IMR-90 (cell line): ENCODE data around the gene CFAP45. TPM values are rescaled to one million over a fixed set of nuclear protein-coding genes. Genes with fewer than 3 reads are reported as not detected.

Source experiments
- ATAC-seq: fragments of 200-7000 bp; cut with Tn5 transposase; 2 replicates; pipeline ENCODE4 v1.9.1; 2020; ENCODE audit warnings: low read depth, mild to moderate bottlenecking, moderate library complexity
- BruUV-seq: library from RNA; stranded (reverse); fragments of 400-500 nt; replicated peaks from 2 replicates; lab custom pipeline; 2021; lab: Mats Ljungman, UMichigan
- CTCF ChIA-PET: fragments of 300-600 bp; formaldehyde crosslinking; extraction: SDS; loops from one replicate; lab custom pipeline; 2021; ENCODE audit warnings: antibody characterized with exemption; lab: Yijun Ruan, JAX
- POLR2A ChIA-PET: fragments of 300-600 bp; sonication (Branson Sonifier 250); formaldehyde crosslinking; loops from one replicate; lab custom pipeline; 2022; ENCODE audit warnings: antibody characterized with exemption; ENCODE audit not compliant: unreplicated experiment; lab: Charles Lee
- DNase-seq: peaks from one replicate; pipeline ENCODE4 v3.0.0; 2013
- H2AFZ ChIP-seq: replicated peaks from 2 replicates; pipeline ENCODE3; 2013; ENCODE audit warnings: low read length, mild to moderate bottlenecking; ENCODE audit not compliant: poor library complexity
- H2AK5ac ChIP-seq: 2 replicates; pipeline ENCODE4 v1.6.1; 2013; ENCODE audit warnings: low read depth, low read length, inconsistent platforms
- H2AK9ac ChIP-seq: replicated peaks from 2 replicates; pipeline ENCODE3; 2013; ENCODE audit warnings: mild to moderate bottlenecking, low read depth, low read length, moderate library complexity; ENCODE audit not compliant: poor library complexity
- H2BK120ac ChIP-seq: 2 replicates; pipeline ENCODE4 v1.6.1; 2013; ENCODE audit warnings: low read depth, low read length, inconsistent platforms
- H2BK15ac ChIP-seq: 3 replicates; pipeline ENCODE4 v1.6.1; 2013; ENCODE audit warnings: low read depth, low read length, inconsistent platforms
- H2BK20ac ChIP-seq: 2 replicates; pipeline ENCODE4 v1.6.1; 2013; ENCODE audit warnings: low read depth, mild to moderate bottlenecking, inconsistent platforms, low read length, moderate library complexity
- H2BK5ac ChIP-seq: 2 replicates; pipeline ENCODE4 v1.6.1; 2013; ENCODE audit warnings: mild to moderate bottlenecking, low read depth, low read length, inconsistent platforms; ENCODE audit not compliant: poor library complexity, severe bottlenecking
- H3K14ac ChIP-seq: replicated peaks from 2 replicates; pipeline ENCODE4 v1.6.1; 2013; ENCODE audit warnings: low read depth, low read length, inconsistent platforms
- H3K18ac ChIP-seq: 2 replicates; pipeline ENCODE4 v1.6.1; 2013; ENCODE audit warnings: low read depth, low read length, control low read depth
- H3K23ac ChIP-seq: 2 replicates; pipeline ENCODE4 v1.6.1; 2013; ENCODE audit warnings: low read depth, low read length, inconsistent platforms
- H3K27ac ChIP-seq: 2 replicates; pipeline ENCODE4 v1.5.1; 2013; ENCODE audit warnings: mild to moderate bottlenecking, control low read depth, low read length; ENCODE audit not compliant: insufficient read depth
- H3K27me3 ChIP-seq: 2 replicates; pipeline ENCODE4 v1.6.1; 2013; ENCODE audit warnings: low read length; ENCODE audit not compliant: control insufficient read depth, insufficient read depth
- H3K36me3 ChIP-seq: 2 replicates; pipeline ENCODE4 v1.6.1; 2013; ENCODE audit warnings: low read length, mixed read lengths; ENCODE audit not compliant: control insufficient read depth, insufficient read depth
- H3K4ac ChIP-seq: 2 replicates; pipeline ENCODE4 v1.6.1; 2013; ENCODE audit warnings: low read depth, low read length, inconsistent platforms
- H3K4me1 ChIP-seq: 2 replicates; pipeline ENCODE4 v1.6.1; 2013; ENCODE audit warnings: low read length, mixed read lengths; ENCODE audit not compliant: control insufficient read depth, insufficient read depth
- H3K4me2 ChIP-seq: 2 replicates; pipeline ENCODE4 v1.6.1; 2013; ENCODE audit warnings: low read depth, mild to moderate bottlenecking, control low read depth, low read length, moderate library complexity
- H3K4me3 ChIP-seq: 2 replicates; pipeline ENCODE4 v1.5.1; 2013; ENCODE audit warnings: low read depth, mild to moderate bottlenecking, control low read depth, low read length, moderate library complexity; ENCODE audit not compliant: insufficient read depth
- H3K56ac ChIP-seq: 2 replicates; pipeline ENCODE4 v1.6.1; 2013; ENCODE audit warnings: low read length, inconsistent platforms; ENCODE audit not compliant: insufficient read depth; ENCODE audit errors: extremely low read depth
- H3K79me1 ChIP-seq, 2 experiments: 2 replicates each; pipeline ENCODE4 v1.6.1; 2013; ENCODE audit warnings: low read length in 2 of 2, inconsistent platforms in 1 of 2, low read depth in 1 of 2
- H3K9ac ChIP-seq: 2 replicates; pipeline ENCODE4 v1.6.1; 2013; ENCODE audit warnings: low read depth, low read length, control low read depth
- H3K9me1 ChIP-seq: 2 replicates; pipeline ENCODE4 v1.6.1; 2013; ENCODE audit warnings: low read length, inconsistent platforms; ENCODE audit not compliant: insufficient read depth
- H3K9me3 ChIP-seq: 2 replicates; pipeline ENCODE4 v1.6.1; 2013; ENCODE audit warnings: low read length; ENCODE audit not compliant: control insufficient read depth, insufficient read depth
- H4K20me1 ChIP-seq: 2 replicates; pipeline ENCODE4 v1.6.1; 2013; ENCODE audit warnings: low read length, inconsistent platforms; ENCODE audit not compliant: insufficient read depth
- H4K5ac ChIP-seq: 2 replicates; pipeline ENCODE4 v1.6.1; 2013; ENCODE audit warnings: mild to moderate bottlenecking, low read depth, low read length, control low read depth
- H4K8ac ChIP-seq, 2 experiments: 2 replicates each; pipeline ENCODE4 v1.6.1; 2013; ENCODE audit warnings: low read depth in 2 of 2, low read length in 2 of 2, control low read depth in 1 of 2, inconsistent platforms in 1 of 2
- H4K91ac ChIP-seq: 2 replicates; pipeline ENCODE4 v1.6.1; 2013; ENCODE audit warnings: low read depth, low read length, inconsistent platforms; ENCODE audit not compliant: insufficient read depth
- CEBPB ChIP-seq: IDR thresholded peaks from 2 replicates; pipeline ENCODE4 v1.6.1; 2012; ENCODE audit warnings: low read depth, low read length, improper control_type of control experiment
- FOS ChIP-seq: fragments of 150-350 bp; IDR thresholded peaks from 2 replicates; pipeline ENCODE4 v1.6.1; 2016; ENCODE audit warnings: low read depth, low read length
- MAFK ChIP-seq: IDR thresholded peaks from 2 replicates; pipeline ENCODE4 v1.6.1; 2012; ENCODE audit warnings: low read depth, low read length, improper control_type of control experiment
- MAZ ChIP-seq: IDR thresholded peaks from 2 replicates; pipeline ENCODE4 v1.6.1; 2012; ENCODE audit warnings: low read depth, mild to moderate bottlenecking, low read length, improper control_type of control experiment, moderate library complexity, borderline replicate concordance
- MXI1 ChIP-seq: IDR thresholded peaks from 2 replicates; pipeline ENCODE4 v1.6.1; 2012; ENCODE audit warnings: low read depth, mild to moderate bottlenecking, low read length, moderate library complexity, borderline replicate concordance
- NFE2L2 ChIP-seq: fragments of 150-350 bp; IDR thresholded peaks from 2 replicates; pipeline ENCODE4 v1.6.1; 2016; ENCODE audit warnings: low read depth, mild to moderate bottlenecking, low read length
- POLR2A ChIP-seq: IDR thresholded peaks from 2 replicates; pipeline ENCODE4 v1.6.1; 2012; ENCODE audit warnings: mild to moderate bottlenecking, low read depth, low read length
- RAD21 ChIP-seq: IDR thresholded peaks from 2 replicates; pipeline ENCODE4 v1.6.1; 2012; ENCODE audit warnings: low read length, improper control_type of control experiment
- RCOR1 ChIP-seq: IDR thresholded peaks from 2 replicates; pipeline ENCODE4 v1.6.1; 2012; ENCODE audit warnings: mild to moderate bottlenecking, low read length, improper control_type of control experiment; ENCODE audit not compliant: insufficient replicate concordance
- RFX5 ChIP-seq: IDR thresholded peaks from 2 replicates; pipeline ENCODE4 v1.8.0; 2012; ENCODE audit warnings: low read depth, mild to moderate bottlenecking, low read length, moderate library complexity
- SMC3 ChIP-seq: fragments of 150-350 bp; IDR thresholded peaks from 2 replicates; pipeline ENCODE4 v1.6.1; 2016; ENCODE audit warnings: low read depth, mild to moderate bottlenecking, antibody characterized with exemption, low read length, moderate library complexity
- USF2 ChIP-seq: fragments of 150-350 bp; IDR thresholded peaks from 2 replicates; pipeline ENCODE4 v1.6.1; 2017; ENCODE audit warnings: mild to moderate bottlenecking, antibody characterized with exemption, low read length, low read depth
- WGBS, 2 experiments: methylation state at CpG; one replicate each; pipeline versions ENCODE4 v1.1.5 to v1.1.7; 2013; ENCODE audit warnings: missing lambda C conversion rate in 2 of 2; ENCODE audit not compliant: insufficient read length in 1 of 2; ENCODE audit errors: extremely low coverage in 2 of 2; 5-methylcytosine and 5-hydroxymethylcytosine counted together
- dilution Hi-C: fragments of 300-500 bp; cut with HindIII; formaldehyde crosslinking; loops from one replicate; pipeline ENCODE4 v1.14.3; 2018; ENCODE audit warnings: low sequenced_read_pairs; ENCODE audit not compliant: unreplicated experiment
- in situ Hi-C: fragments of 300-500 bp; cut with MboI; formaldehyde crosslinking; loops from 3 replicates; pipeline ENCODE4 v1.14.3; 2019; ENCODE audit warnings: low sequenced_read_pairs, inconsistent platforms, mixed read lengths
- intact Hi-C: fragments of 100-400 bp; cut with micrococcal nuclease; formaldehyde crosslinking; loops from 2 replicates; pipeline ENCODE4 v1.10.0; 2022
- polyA plus RNA-seq, 3 experiments: library from polyadenylated mRNA; depleted of rRNA; stranded (reverse); fragments of >200 nt; gene quantifications; 2 replicates each; pipeline ENCODE4 v1.2.3, GENCODE V29; 2012; ENCODE audit warnings: low replicate concordance in 1 of 3
- total RNA-seq: library from RNA; depleted of rRNA; stranded (reverse); fragments of >200 nt; gene quantifications from 2 replicates; pipeline ENCODE4 v1.2.3, GENCODE V29; 2012
- TF ChIP-seq, protein P1 (sequence below): conservative IDR thresholded peaks from 2 replicates; pipeline ENCODE4 v1.5.1; 2012; ENCODE audit warnings: mild to moderate bottlenecking, low read depth, low read length, improper control_type of control experiment

The CFAP45 gene
- total and polyA plus RNA-seq, 2 of the 4 experiments (the other 2 are of a cell fraction): 0.51 to 0.72 TPM

DNA sequence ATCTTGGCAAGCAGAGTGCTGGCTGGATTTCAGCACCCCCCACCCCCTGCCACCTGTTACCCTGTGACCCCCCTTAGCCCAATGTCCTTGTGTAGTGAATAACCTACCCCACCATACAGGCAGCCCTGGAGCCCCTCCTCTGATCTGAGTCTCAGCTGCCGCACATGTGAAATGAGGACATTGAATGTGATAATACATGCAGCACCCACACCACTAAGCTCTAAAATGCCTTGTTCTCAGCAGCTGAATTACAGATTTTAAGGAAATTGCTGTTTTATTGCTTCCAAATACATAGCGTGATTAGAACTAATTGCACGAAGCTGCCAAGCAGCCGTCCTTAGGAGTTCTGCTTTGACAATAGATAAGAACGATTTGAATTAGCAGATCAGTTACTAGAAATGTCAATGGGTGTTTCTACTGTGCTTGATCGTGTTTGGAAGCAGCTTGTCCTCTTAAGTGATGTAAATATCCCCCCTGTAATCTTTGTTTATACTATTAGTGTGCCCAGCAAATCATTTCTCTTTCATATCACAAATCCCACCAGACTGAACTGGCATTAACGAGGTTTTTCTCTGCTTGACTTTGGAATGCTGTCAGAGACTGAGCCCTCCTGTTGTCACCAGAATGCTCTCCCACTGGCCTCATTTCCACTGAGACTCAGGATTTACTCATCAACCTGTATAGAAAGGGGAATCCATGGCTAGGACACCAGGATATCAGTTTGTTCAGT is 68.4 kb downstream of the CFAP45 start:
- Histone ChIP-seq H3K36me3 (no peaks in the 10 kb centered on the region), H4K91ac (no peak overlapping the region), H2AK9ac (no peak overlapping the region), H4K5ac (no peak overlapping the region), H2AK5ac (no peak overlapping the region), H3K4me1 (peaks cover 2% of the 10 kb centered on the region), H3K18ac (no peak overlapping the region), H2BK5ac (no peak overlapping the region), H3K27ac (no peak overlapping the region), H3K14ac (no peak overlapping the region), H3K9ac (no peak overlapping the region), H3K9me1 (0 out of 2 replicates have a peak, but pooled peaks cover 3% of the 10 kb centered on the region), H2BK15ac (no peak overlapping the region), H3K56ac (no peak overlapping the region), H3K79me1 (no peaks in the 10 kb centered on the region), H2BK120ac (no peak overlapping the region), H3K9me3 (no peaks in the 10 kb centered on the region), H3K4ac (no peak overlapping the region), H3K4me2 (no peak overlapping the region), H2BK20ac (no peak overlapping the region), H4K8ac (no peak overlapping the region), H4K20me1 (no peaks in the 10 kb centered on the region), H3K23ac (no peak overlapping the region; the same call in 1 of the 2 replicates), H2AFZ (no peak overlapping the region), H3K27me3 (no peaks in the 10 kb centered on the region), H3K4me3 (no peak overlapping the region)
- WGBS, 2 experiments: 33% methylated on average over 1 of the region's 7 CpGs; no CpG with 5 or more reads in 1 of the 2 experiments
- no TSS peak for BruUV-seq
- in situ Hi-C loops (no loop called here), dilution Hi-C loops (no loop called here), intact Hi-C loops (loop anchor here (10.0 kb wide), 1 partner anchor 1553 kb away; no protein-coding TSS in a partner anchor)
- ChIA-PET POLR2A (no interaction called here), CTCF (interaction anchor here (1.1 to 1.9 kb wide), 2 partner anchors 23 to 59 kb away, joined by 3 to 10 read pairs; no protein-coding TSS in a partner anchor)
- TF ChIP-seq RFX5 (no peak), CEBPB (no peak), RAD21 (no peak), MAZ (no peak), SMC3 (no peak), POLR2A (no peak), MAFK (no peak), FOS (no peak), NFE2L2 (no peak), RCOR1 (no peak), MXI1 (no peak), USF2 (no peak)
- TF ChIP-seq, protein P1, sequence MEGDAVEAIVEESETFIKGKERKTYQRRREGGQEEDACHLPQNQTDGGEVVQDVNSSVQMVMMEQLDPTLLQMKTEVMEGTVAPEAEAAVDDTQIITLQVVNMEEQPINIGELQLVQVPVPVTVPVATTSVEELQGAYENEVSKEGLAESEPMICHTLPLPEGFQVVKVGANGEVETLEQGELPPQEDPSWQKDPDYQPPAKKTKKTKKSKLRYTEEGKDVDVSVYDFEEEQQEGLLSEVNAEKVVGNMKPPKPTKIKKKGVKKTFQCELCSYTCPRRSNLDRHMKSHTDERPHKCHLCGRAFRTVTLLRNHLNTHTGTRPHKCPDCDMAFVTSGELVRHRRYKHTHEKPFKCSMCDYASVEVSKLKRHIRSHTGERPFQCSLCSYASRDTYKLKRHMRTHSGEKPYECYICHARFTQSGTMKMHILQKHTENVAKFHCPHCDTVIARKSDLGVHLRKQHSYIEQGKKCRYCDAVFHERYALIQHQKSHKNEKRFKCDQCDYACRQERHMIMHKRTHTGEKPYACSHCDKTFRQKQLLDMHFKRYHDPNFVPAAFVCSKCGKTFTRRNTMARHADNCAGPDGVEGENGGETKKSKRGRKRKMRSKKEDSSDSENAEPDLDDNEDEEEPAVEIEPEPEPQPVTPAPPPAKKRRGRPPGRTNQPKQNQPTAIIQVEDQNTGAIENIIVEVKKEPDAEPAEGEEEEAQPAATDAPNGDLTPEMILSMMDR: no peak
- ATAC-seq (no peak), DNase-seq (no peak)
